ENCODE results near the gene OR5AU1. TPM values are rescaled to one million over a fixed set of nuclear protein-coding genes. Genes with fewer than 3 reads are reported as not detected.

Gene OR5AU1
- polyA plus RNA-seq (ENCODE audit: insufficient read length in 12 of 12), result under 1 TPM in 2 of 12 donors, not detected in 10; 0.03 to 0.05 TPM
- long read RNA-seq, donor 1, result 0 reads
- long read RNA-seq, donor 2, result 0 reads
- long read RNA-seq, donor 3, result 0 reads
- long read RNA-seq, donor 4, result 0 reads
- long read RNA-seq, donor 5, result 0 reads
- long read RNA-seq, donor 6, result 0 reads
- long read RNA-seq, donor 7, result 0 reads
- long read RNA-seq, donor 8, result 0 reads
- long read RNA-seq, donor 9, result 0 reads
- long read RNA-seq, donor 10, result 0 reads
- long read RNA-seq, donor 11, result 0 reads

DNA sequence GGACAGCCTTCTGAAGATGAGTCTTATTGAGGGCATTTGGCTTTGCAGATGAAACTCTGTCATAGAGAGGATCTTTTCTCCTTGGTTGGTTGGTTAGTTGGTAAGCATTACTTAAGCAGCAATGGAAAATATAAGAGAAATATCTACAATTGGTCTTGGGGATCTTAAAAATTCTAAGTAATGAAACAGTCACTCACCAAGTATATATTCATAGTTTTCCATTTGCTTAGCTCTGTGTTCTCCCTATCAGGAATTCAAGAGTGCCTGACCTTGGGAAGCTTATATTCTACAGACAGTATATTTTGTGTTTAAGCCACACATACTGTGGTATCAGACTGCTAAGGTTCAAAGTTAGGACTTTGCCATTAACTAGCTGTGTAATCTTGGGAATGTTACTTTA is at the start of gene OR5AU1:
Gene OR5AU1 (minus strand): TSS at position 101 of the 400 bp plus-strand sequence. CDS start 191 bp downstream, outside the sequence.
- no peak for DNase-seq

DNA sequence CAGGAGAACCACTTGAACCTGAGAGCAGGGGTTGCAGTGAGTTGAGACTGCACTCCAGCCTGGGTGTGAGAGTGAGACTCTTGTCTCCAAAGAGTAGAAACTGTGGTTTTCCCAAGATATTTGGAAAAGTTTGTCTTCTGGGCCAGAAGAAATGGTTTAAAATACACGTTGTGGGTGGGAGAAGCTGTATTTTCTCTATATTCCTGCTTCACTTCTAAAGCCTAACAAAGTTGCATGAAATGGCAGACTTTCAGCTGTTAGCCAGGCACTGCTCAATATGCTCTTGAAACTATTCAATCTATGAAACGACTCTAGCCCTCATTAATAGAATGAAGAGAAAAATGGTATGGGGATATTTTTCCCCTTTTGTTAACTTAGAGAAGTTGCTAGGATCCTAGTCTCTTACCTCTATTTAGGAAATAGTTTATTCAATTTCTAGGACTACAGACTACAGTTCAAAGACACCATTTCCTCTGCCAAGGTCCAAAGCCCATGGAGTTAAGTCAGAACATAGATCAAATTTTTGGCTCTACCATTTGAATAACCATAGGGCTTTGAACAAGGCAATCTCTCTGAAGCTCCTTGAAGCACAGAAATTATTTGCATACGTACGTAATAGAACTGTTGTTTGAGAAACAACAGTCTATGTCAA is 49.3 kb upstream of the OR5AU1 start:
- no peak for DNase-seq

DNA sequence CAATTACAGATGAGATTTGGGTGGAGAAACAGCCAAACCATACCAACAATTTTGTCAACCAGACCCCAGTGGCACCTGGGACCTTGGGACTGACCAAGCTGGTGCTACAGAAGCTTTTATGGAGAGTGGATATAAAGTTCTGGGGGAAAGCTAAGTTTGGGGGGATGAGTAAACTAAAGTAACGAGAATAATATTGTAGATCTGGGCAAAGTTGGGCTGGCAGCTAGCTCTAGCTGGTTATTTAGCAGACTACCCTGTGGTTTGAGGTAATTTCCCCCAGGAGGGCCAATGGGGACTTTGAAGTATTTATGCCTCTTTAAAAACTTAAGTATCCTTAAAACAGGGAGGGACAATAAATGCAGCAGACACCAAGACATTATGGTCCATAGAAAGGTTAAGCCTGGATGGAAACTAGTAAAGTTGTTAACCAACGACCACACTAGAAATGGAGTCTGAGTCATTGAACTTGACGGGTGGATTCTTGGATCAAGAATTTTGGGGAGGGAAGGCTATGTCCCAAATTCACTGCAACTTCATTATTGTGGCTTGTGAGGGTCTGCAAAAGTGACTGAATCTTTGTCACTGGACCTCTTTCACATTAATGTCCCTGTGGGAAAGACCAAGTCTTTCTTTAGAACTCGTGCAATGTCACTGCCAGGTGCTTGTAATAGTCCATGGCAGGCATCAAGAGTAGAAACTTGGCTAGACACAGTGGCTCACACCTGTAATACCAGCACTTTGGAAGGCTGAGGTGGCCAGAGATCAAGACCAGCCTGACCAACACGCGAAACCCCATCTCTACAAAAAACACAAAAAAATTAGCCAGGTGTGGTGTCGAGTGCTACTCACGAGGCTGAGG is 48.5 kb upstream of the OR5AU1 start:
- no peak for DNase-seq

DNA sequence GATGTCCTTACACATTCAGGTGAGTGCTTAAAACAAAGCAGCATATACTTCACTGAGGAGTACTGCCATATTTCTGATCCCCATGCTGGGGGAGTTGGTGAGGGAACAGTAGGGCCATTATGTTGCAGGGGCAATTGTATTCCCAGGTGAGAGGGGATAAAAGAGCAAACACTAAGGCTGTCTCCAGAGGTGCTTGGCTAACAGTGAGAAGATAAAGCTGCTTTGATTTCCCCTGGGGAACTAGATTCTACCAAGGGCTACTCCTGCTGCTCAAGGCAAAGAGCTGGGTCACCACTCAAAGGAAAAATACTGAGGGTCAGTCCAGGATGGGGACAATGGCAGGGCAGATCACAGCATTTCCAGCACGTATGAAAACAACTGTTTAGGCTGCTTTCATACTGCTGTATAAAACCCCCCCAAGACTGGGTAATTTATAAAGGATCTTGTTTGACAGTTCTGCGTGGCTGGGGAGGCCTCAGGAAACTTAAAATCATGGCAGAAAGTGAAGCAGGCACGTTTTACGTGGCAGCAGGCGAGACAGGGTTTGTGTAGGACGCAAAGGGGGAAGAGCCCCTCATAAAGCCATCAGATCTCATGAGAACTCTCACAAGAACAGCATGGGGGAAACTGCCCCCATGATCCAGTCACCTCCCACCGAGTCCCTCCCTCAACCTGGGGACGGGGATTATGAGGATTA is 47.8 kb upstream of the OR5AU1 start:
- no peak for DNase-seq

DNA sequence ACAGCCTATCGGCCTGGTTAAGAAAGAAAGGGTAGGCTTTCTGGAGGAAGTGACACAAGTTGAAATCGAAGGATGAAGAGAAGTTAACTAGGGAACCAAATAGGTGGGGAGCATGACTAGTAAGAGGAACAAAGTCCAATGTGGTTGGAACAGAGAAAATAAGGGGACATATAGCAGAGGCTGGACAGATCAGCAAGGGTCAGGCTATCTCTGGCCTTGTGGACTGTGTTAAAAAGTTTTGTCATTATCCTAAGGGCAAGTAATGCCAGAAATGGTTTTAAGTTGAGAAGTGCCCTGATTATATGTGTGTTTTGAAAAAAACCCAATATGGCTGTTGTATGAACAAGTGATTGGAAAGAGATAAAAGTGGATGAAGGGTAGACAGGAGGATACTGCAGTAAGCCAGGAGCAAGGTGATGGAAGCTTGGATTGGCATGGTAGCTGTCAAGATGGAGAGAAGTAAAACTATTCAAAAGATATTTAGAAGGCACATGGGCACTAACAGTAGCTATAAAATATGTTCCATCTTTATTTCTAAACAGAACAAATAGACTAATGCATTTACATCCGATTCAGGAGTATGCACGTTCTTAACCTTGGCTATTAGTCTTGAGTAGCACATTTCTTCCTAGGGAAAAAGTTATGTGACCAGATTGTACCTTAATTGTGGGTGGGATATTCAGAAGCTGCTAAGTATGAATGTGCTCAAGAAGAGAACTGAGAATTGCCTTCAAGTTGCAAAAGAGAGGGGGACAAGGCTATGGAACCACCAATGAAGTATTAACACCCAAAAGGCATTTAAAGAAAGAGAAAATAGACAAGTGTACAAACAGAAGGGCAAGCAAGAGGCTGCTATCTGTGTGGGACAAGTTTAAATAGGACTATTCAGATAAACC is 46.8 kb upstream of the OR5AU1 start:
- no peak for DNase-seq

DNA sequence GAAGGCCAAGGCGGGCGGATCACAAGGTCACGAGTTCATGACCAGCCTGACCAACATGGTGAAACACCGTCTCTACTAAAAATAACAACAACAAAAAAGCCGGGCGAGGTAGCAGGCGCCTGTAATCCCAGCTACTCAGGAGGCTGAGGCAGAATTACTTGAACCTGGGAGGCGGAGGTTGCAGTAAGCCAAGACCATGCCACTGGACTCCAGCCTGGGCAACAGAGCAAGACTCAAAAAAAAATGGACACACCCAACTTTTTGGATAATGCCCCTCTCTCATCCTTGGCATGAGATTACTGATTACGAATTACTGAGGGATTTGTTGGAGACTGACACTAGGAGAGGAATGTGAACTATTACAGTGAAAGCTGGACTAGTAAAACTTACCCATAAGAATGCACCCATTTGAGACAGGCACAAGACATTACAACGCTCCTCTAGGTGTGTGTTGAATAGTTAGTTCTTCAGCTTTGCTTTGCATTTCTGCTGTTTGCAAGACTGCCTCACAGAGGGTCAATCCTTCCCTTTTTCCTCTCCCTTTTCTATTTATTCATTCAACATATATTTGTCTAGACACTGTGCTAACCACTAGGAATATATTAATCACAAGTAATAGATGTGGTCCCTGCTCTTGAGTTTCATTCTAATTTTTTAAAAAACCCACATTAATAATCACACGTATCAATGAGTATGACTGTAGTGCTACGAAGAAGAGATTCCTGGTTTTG is 46.0 kb upstream of the OR5AU1 start:
- no peak for DNase-seq

DNA sequence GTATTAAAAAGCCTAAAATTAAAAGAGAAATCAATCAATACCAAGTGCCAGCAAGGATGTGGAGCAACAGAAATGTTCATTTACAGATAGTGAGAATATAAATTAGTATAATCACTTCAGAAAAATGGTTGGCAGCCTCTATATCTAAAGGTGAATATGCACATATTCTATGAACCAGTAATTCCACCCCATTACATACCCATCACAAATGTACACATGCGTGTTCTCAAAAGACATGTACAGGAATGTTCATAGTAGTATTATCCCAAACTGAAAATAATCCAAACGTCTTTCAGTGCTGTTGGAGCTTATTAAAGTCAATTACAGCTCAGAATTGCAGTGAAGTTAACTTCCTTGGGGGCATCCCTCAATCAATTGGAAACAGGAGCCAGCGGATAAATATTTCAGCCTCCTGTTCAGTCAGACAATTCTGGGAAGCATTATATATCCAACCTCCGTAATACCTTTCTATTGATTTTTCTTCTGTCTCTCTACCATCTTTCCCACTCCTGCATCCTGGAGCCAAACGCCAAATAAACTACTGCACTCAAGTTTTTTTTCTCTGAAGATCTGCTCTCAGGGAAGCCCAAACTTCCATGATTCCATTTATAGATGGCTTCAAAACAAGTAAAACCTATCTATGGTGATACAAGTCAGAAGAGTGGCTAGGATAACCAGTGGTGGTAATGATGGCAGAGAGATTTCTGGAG is 45.0 kb upstream of the OR5AU1 start:
- DNase-seq, result no peak

DNA sequence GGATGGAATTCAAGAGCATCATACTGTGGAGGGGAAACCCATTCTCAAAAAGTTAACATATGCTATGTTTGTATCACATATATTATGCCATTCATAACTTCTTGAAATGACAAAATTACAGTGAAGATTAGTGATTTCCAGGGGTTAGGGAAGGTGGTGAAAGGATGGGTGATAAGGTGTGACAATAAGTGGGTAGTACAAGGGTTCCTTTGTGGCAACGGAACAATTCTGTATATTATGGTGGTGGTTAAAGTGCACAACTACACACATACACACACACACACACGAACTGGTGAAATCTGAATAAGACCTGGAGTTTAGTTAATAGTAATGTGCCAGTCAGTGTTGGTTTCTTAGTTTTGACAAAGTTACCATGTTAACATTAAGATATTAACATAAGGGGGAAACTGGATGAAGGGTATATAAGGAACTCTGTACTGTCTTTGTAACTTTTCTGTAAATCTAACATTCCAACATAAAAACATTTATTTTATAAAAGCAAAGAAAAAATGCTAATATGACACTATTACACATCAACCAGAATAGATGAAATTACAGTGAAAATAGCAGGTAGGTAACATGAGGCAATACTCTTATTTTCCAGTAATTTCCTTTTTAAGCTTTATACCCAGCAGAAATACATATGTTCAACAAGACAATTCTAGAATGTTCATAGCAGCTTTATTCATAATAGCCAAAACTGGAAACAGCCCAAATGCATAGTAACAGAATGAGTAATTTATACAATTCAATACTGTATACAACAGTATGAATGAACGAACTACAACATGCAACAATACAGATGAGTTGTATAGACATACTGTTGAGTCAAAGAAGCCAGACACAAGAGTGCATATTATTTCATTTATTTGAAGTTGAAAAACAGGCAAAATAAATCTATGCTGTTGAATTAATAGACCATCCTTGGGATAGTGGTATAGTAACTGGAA is 44.0 kb upstream of the OR5AU1 start:
- DNase-seq, result no peak

DNA sequence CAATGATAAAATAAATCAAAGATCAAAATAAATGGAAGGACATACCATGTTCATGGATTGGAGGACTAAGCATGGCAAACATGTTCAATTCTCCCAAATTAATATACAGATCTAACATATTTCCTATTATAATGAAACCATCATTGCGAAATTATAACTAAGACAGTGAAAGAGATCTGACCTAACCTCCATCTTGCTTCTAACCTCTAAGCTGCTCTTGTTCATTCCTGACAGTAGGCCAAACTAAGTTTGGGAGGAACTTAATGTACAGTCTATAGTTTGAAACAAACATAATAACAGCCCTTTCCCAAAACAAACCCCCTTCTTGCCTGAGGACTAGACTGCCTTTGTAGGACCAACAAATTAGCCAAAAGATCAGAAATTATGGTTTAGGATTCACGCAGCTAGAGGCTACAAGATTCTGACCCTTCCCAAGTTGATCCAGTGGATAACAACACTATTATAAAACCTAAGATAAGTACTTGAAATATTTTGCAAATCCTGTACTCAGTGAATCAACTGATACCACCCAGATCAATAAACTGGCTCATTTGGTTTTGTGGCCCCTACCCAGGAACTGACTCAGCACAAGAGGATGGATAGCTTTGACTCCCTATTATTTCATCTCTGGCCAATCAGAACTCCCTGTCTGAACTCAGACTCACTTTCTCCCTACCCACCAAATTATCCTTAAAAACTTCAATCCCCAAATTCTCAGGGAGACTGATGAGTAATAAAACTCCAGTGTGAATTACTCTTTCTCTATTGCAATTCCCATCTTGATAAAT is 41.7 kb upstream of the OR5AU1 start:
- DNase-seq, result no peak

DNA sequence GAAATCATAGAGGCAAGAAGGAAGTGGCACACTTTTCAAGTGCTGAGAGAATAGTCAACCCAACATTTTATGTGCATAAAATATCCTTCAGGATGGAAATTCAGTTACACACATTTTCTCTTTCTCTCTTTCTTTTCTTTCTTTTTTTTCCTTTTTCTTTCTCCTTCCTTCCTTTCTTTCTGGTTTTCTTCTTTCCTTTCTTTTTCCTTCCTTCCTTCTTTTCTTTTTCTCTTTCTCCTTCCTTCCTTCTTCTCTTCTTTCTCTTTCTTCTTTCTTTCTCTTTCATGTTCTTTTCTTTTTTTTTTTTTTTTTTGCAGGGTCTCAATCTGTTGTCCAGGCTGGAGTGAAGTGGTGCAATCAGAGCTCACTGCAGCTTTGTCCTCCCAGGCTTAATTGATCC is 38.7 kb upstream of the OR5AU1 start:
- no peak for DNase-seq

DNA sequence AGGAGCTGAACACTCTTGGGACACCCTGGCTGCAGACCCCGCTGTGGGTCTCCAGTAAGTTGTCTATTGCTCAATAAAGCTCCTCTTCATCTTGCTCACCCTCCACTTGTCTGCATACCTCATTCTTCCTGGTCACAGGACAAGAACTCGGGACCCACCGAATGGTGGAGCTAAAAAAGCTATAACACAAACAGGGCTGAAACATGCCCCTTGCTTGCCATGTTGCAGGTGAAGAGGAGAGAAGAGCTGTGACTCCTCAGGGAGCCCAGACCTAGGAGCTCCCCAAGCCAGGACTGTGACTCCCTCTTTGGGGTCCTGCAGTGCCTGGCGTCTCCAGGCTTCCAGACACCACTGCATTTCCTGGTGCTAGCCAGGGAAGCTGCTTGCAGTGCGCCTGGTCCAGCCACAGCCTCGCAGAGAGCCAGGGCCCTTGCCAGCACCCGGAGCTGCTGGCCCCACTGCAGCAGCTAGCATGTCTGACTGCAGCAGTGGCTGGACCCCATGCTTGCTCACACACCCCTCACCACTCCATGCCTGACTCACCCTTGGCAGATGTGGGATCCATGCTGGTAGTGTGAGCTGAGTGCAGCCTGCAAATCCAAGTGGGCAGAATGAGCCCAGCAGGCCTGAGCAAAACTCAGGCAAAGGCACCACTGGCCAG is 37.1 kb upstream of the OR5AU1 start:
- no peak for DNase-seq

DNA sequence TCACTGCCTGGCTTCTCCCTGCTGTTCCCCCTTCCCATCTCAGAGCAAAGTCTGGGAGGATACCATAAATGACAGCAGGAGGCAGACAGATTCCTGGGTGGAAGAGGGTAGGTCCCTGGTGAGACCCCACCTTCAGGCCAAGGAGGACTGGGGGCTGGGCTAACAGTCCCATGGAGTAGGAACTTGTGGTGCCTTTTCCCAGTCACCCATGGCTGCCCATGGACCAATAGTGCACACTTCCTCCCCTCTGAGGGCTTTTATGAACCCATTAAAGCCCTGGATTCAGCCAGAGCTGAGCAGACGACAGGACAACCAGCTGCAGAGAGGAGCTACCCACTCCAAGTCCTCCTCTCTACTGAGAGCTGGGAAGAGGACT is 36.6 kb upstream of the OR5AU1 start:
- DNase-seq, result no peak

DNA sequence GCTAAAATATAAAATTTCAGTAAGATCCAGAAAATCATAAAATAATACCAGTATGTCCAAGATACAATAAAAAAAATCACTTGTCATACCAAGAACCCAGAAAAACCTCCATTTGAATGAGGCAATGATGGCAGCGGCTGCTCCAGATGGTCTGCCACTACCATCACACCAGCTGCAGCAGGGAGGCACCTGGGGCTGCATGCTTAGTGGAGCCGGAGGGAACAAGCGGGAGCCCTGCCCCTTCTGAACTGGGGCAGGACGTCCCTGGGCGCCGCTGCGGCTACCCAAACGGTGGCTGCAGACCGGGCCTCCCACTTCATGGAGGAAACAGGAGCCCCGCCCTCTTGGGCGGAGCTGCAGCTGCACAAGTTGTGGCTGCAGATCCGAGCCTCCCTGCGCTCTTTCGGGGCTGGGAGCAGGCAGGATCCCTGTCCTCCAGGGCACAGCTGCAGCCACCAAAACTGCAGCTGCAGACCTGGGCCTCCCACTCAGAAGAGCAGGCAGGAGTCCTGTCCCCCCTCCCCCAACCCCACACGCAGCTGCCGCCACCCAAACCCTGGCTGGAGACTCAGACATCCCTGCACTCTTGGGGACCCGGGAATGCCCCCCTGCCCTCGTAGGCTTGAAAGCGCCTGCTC is 36.1 kb upstream of the OR5AU1 start:
- peak; percentile 36 for DNase-seq

DNA sequence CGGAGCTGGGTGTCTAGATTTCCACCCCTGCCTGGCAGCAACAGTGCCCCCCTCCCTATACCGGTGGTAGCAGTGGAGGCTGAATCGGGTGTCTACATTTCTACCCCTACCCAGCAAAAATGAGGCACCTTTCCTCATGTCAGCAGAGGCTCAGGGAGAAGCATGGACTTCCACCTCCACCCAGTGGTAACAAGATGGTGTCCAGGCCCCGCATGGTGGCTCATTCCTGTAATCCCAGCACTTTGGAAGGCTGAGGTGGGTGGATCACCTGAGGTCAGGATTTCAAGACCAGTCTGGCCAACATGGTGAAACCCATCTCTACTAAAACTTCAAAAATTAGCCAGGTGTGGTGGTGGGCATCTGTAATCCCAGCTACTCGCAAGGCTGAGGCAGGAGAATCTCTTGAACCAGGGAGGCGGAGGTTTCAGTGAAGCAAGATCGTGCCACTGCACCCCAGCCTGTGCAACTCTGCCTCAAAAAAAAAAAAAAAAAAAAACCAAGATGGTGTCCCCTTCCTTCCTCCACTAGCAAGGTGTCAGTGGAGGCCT is 35.5 kb upstream of the OR5AU1 start:
- DNase-seq, result no peak

DNA sequence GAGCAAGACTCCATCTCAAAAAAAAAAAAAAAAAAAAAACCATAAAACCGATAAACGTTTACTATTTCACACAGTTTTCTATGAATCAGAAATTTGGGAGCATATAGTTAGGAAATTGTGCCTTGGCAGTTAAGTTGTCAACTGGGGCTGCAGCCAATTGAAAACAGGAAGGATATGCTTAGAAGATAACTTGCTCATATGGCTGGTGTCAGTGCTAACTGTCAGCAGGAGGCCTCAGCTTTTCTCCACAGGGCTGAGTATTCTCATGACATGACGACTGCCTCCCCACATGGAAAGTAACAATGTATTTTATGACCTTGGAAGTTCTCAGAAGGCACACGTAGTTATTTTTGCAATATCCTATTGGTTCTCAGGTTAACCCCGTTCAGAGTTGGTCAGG is 29.6 kb upstream of the OR5AU1 start:
- no peak for DNase-seq

DNA sequence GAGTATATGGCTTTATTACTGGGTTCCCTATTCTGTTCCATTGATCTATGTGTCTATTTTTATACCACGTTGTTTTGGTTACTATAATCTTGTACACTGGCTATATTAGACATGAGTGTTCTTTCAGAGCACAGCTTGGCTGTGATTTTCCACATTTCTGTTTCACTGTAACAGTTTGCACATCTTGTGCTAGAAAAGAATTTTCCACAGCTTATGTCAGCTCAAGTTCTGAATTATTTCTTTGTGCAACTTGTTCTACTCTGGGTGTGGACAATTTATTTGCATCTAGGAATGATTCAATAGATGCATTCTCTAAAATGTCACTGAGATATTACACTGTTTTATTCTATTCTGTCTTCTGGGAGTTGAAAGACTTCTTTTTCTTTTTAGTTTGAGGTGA is 28.4 kb upstream of the OR5AU1 start:
- no peak for DNase-seq

Measured in muscle of arm (tissue), 14 donors.